NCI-H1417 (cell line): Measurements from ENCODE around the gene ZCCHC24.
"Not testable (repeated sequence)": the region's sequence is repeated elsewhere in the genome, so short reads cannot be mapped to it uniquely, and the experiment has no call there.

Experiments
- DNase-seq, 3 experiments: peaks; one replicate each; lab custom pipeline; 2025; lab: John Stamatoyannopoulos, UW

Gene ZCCHC24

DNA sequence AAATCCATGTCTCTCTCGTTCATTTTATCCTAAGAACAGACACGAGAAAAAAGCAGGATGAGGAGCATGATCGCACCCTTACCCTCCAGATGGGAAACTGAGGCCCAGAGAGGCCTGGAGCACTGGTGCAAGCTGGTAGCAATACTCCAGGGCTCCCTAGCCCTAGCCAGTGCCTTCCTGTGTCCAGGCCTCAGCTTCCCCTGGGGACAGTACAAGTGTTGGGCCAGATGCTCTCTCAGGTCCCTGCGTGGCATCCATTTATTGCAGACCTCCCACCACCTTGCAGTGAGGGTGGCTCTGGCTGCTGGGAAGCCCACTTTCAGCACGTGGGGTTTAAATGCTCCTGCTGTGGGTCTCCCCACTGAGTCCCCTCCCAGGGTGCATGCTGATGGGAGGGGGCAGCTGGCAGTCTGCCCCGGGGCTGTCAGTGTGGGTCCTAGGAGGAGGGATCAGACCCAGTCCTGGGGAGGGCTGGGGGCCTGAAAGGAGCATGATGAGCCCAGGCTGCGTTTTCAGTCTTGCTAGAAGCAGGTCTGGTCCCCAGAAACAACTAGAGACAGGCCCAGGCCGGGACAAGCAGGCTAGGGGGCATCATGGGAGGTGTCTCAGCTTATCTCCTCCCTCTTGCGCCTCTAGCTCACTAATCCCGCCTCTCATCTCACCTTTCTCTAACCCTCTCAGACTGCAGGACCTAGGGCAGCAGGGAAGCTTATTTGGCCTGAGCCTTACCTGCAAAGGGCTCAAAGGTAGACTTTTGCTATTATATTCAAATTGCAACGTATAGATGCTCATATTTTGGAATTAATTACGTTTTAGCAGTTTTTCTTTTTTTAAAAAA, 98.8 kb downstream of the ZCCHC24 start:
- peak in 1 of 3 experiments; percentile 65 for DNase-seq

DNA sequence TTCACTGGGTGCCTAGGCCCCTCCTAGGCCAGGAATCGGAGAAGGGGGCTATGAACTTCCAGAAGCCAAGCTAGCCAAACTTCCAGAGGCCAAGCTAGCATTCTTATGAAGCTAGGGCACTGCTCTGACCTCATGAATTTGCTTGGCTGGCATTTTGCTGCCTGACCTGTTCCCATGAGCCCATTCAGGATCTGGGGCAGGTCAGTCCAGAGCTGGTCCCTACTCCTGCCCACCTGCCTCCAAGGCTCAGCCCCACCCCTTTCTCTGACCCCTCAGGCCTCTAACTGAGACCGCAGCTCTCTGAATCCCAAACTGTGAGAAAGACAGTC, 99.4 kb downstream of the ZCCHC24 start:
- DNase-seq = no peak

DNA sequence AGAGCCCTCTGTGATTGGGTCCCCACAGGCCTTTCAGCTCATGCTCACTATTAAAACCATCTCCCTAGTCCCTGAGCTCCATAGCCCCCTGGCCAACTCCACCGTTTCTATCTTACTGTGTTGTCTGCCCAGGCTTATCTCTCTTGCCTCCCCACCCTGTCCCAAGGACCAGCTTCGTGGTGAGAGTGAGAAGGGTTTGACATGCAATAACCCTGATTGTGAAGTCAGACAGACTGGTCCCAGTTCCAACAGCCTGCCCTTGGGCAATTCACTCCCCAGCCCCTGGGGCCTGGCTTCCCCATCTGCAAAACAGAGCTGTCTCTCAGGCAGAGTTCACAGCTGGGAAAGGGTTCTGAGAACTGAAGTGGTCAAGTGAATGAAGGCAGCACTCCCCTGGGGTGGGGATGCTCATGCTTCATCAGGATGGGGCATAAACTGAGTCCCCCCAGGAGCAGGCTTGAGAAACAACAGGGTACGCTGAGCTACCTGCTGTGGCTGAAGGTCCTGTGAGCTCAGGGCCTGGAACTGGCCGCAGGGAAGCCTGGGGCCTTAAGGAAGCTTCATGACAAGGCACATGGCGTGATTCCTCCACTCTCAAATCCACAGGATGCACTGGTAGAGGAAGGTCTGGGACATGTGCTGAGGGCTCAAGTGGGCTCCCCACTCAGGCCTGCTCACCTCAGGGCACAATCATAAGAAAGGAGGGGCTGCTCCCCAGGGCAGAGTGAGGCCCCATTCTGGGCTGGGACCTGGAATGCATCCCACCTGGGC, 100.0 kb downstream of the ZCCHC24 start:
- no peak for DNase-seq

GRCh38 chr10:79344502-79345195, 100.8 kb downstream of the ZCCHC24 start:
- DNase-seq = peak; percentile 73 to 87 (median 80)

- DNase-seq = no peak
These were observed 102.4 kb downstream of the ZCCHC24 start for GRCh38 chr10:79342811-79343561.

DNA sequence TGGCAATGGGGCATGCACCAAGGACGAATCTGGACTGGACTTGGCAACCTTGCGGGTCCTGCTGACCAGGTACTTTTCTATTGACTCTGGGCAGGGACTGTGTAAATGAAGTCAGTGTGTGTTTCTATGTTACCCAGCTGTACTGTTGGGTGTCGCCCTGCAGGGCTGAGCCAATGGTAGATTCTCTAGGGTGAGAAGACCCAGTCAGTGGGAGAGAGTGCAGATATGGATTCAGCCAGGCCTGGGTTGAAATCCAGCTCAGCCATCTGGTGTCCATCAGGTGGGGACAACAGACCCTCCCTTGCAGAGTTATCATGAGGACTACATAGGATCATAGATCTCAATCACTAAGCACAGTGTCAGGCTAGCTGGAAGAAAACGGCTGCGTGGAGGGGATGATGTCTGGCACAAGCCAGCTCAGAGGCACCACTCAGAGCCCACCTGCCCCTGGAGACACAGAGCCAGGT, 103.1 kb downstream of the ZCCHC24 start:
- no peak for DNase-seq

DNA sequence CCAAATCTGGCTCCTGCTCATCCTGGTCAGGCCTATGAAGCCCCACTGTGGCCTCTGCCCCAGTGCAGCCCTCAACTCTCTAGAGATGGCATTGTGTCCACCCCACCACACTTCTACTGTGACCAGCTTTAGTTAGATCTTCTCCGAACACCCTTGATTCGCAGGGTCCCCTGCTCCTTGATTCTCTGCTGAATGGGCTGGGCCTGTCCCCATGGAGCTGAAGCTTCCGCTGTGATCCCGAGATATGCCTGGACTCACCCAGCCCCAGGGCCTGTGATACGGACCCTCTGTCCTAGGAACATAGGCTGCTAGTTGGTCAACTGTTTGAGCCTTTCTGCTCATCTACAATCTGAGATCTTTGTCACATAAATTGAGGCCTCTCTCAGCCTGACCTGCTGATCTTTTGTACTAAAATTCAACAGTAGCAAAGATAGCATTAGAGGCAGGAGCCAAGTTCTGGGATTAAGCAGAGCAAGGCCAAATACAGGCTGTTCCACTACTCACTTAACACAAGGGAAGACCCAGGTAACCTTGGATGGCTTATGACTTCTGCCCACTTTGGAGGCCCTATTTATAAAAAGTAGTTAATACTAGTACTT, 104.7 kb downstream of the ZCCHC24 start:
- no peak for DNase-seq

- DNase-seq = no peak
These were observed 106.2 kb downstream of the ZCCHC24 start for GRCh38 chr10:79339266-79339665.

DNA sequence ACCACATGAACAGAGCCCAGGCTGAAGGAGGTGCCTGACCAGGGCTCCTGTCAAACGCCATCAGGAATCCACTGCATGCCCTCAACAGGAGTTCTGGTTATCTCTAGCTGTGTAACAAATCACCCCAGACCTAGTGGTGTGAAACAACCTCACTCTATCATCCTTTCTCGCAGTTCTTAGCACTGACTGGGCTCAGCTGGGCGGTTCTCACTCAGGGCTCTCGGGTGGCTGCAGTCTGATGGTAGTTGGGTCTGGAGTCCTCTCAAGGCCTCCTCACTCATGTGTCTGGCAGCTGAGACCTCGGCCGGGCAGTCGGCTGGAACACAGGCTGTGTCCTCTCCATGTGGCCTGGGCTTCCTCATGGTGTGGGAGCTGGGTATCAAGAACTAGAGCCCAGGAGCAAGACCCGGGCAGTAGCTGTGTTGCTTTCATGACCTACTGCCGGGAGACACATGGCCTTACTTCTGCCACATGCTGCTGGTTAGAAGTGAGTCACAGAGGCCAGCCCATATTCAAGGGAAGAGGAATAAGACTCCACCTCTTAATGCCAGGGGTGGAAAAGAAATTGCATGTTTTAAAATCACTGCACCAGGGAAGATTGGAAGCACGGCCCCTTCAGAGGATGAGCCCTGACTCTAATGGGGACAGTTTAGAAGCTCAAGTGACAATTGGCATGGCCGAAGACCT, 107.5 kb downstream of the ZCCHC24 start:
- not testable (repeated sequence) for DNase-seq

GRCh38 chr10:79336739-79337138, 108.7 kb downstream of the ZCCHC24 start:
- peak; percentile 6 to 86 (median 65) for DNase-seq

- DNase-seq = peak in 2 of 3 experiments; percentile 64 to 75
These were observed 109.1 kb downstream of the ZCCHC24 start for GRCh38 chr10:79336276-79336675.

DNA sequence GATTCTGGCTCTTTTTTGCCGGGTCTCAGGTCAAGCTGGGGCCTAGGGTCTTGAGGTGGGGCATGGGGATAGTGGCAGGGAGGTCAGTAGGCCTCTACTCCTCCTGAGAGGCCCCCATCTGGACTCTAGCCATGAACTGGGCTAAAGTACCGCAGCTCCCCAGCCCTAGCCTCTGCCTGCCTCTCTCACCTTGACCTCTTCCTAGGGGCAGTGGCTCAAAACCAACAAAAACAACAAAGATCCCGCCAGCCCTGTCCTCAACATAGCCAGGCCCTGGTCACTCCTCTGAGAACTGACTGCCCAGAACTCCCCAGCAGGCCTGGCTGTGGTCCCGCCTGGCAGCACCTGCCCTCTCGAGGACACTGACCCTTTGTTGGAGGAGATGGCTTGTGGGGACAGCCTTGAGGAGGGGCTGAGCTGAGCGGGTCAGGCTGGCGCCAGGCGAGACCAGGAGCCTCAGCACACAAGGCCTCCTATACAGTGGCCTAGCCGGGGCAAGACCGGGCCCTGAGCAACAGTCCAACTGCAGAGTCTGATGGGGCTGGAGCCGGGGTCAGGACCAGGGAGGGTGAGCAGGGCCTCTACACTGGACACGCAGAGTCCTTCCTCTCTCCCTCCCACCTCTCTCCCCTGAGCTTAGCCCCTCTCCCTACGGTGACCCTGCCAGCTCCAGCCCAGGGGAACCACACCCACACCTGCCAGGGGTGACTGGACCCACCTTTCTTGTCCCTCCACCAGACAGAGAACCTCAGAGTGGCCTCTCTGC, 109.8 kb downstream of the ZCCHC24 start:
- DNase-seq = no peak

DNA sequence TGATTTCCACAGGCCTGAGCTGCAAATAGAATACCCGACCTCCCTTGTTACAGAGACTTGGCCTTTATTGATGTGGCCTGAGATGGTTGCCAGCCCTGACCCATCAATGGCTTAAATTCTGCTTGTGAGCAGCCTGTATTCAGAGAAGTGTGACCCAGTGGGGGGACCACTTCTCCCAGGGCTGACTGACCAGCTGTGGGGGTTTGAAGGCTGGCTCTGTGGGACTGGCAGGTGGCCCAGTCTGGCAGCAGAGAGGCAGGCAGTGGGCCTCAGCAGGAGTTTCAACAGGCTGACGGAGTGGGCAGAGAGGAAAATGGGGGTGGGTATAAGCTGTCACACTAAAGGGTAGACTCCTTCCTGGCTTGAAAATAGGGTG, 110.3 kb downstream of the ZCCHC24 start:
- DNase-seq = peak in 1 of 3 experiments; percentile 33

- no peak for DNase-seq
These were observed 110.9 kb downstream of the ZCCHC24 start for GRCh38 chr10:79334573-79334972.

DNA sequence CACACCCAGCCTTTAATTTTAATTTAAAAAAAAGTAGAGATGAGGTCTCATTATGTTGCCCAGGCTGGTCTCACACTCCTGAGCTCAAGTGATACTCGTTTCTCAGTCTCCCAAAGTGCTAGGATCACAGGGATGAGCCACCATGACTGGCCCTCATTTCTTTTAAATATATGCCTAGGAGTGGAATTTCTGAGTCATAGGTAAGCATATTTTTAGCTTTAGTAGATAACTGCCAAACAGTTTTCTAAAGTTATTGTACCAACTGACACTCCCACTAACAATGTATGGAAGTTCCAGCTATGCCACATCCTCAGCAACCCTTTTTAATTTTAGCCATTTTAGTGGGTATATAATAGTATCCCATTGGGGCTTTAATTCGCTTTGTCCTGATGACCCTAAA, 111.9 kb downstream of the ZCCHC24 start:
- DNase-seq = no peak

GRCh38 chr10:79332610-79333315, 112.7 kb downstream of the ZCCHC24 start:
- DNase-seq = not testable (repeated sequence)
